GM12878 (cell line): Measurements from ENCODE around the gene PCDHGA4. TPM values are rescaled to one million over a fixed set of nuclear protein-coding genes. Genes with fewer than 3 reads are reported as not detected.

Source experiments
- ATAC-seq: fragments of 200-7000 bp; cut with Tn5 transposase; 3 replicates; pipeline ENCODE4 v1.9.1; 2020; ENCODE audit warnings: mild to moderate bottlenecking, moderate library complexity
- BruUV-seq: library from RNA; stranded (reverse); fragments of 400-500 nt; replicated peaks from 2 replicates; lab custom pipeline; 2021; lab: Mats Ljungman, UMichigan
- CTCF ChIA-PET: fragments of 300-600 bp; sonication (Branson Sonifier 250); formaldehyde crosslinking; extraction: SDS; loops from one replicate; lab custom pipeline; 2021; ENCODE audit warnings: inconsistent platforms; lab: Yijun Ruan, JAX
- POLR2A ChIA-PET: fragments of 350-600 bp; formaldehyde crosslinking; extraction: SDS; loops from one replicate; lab custom pipeline; 2021; ENCODE audit warnings: inconsistent platforms; lab: Charles Lee
- RAD21 ChIA-PET: fragments of 300-600 bp; sonication (Branson Sonifier 250); formaldehyde crosslinking; loops from one replicate; lab custom pipeline; 2023; ENCODE audit warnings: antibody characterized with exemption; ENCODE audit not compliant: unreplicated experiment; lab: Charles Lee
- SMC1A ChIA-PET: fragments of 300-600 bp; sonication (Branson Sonifier 250); formaldehyde crosslinking; loops from one replicate; lab custom pipeline; 2023; ENCODE audit not compliant: unreplicated experiment, uncharacterized antibody; lab: Charles Lee
- DNase-seq: peaks from one replicate; pipeline ENCODE4 v3.0.0-alpha.2; 2011; ENCODE audit warnings: low read depth, low spot score
- FAIRE-seq: peaks from 3 replicates; lab custom pipeline; 2011; peaks lifted over from hg19 to GRCh38; lab: Jason Lieb, UNC
- H2AFZ ChIP-seq: 2 replicates; pipeline ENCODE4 v1.6.0; 2011; ENCODE audit warnings: low read depth, low read length, control low read depth; ENCODE audit not compliant: control insufficient read depth
- H3K27ac ChIP-seq: 2 replicates; pipeline ENCODE4 v1.5.1; 2011; ENCODE audit warnings: control low read depth; ENCODE audit not compliant: control insufficient read depth, insufficient read depth
- H3K27me3 ChIP-seq, 2 experiments: replicated peaks in 1 of 2; 2 replicates each; pipeline versions ENCODE4 v1.6.0 to v1.6.1; 2011; ENCODE audit warnings: low read length in 1 of 2; ENCODE audit not compliant: control insufficient read depth in 2 of 2, insufficient read depth in 2 of 2
- H3K36me3 ChIP-seq, 2 experiments: 2 replicates each; pipeline ENCODE4 v1.5.1; 2011; ENCODE audit warnings: low read length in 1 of 2; ENCODE audit not compliant: control insufficient read depth in 2 of 2, insufficient read depth in 2 of 2
- H3K4me1 ChIP-seq: 2 replicates; pipeline ENCODE4 v1.6.1; 2011; ENCODE audit warnings: mild to moderate bottlenecking, low read length, moderate library complexity, mixed read lengths; ENCODE audit not compliant: control insufficient read depth, insufficient read depth
- H3K4me2 ChIP-seq: 2 replicates; pipeline ENCODE4 v1.6.0; 2011; ENCODE audit warnings: control low read depth; ENCODE audit not compliant: control insufficient read depth, insufficient read depth
- H3K4me3 ChIP-seq: fragments of 200-600 bp; sonication (generic); 2 replicates; pipeline ENCODE4 v1.5.1; 2016
- H3K79me2 ChIP-seq: 2 replicates; pipeline ENCODE4 v1.6.0; 2011; ENCODE audit warnings: low read length; ENCODE audit not compliant: control insufficient read depth, insufficient read depth
- H3K9ac ChIP-seq: 2 replicates; pipeline ENCODE4 v1.8.0; 2011; ENCODE audit warnings: low read length, control low read depth, mixed read lengths; ENCODE audit not compliant: control insufficient read depth, insufficient read depth
- H3K9me3 ChIP-seq: replicated peaks from 3 replicates; pipeline ENCODE4 v1.5.1; 2011; ENCODE audit warnings: mild to moderate bottlenecking, low read length; ENCODE audit not compliant: control insufficient read depth, insufficient read depth
- H4K20me1 ChIP-seq: 2 replicates; pipeline ENCODE4 v1.6.0; 2011; ENCODE audit not compliant: control insufficient read depth, insufficient read depth
- CTCF ChIP-seq, 3 experiments: IDR thresholded peaks in 2 of 3; conservative IDR thresholded peaks in 1 of 3; 2 replicates each; pipeline ENCODE4 v1.5.1; 2011; ENCODE audit warnings: low read depth in 3 of 3, low read length in 3 of 3, mild to moderate bottlenecking in 3 of 3, control low read depth in 2 of 3, moderate library complexity in 2 of 3, inconsistent platforms in 1 of 3, mixed read lengths in 1 of 3; ENCODE audit not compliant: control insufficient read depth in 2 of 3, insufficient read depth in 1 of 3; ENCODE audit errors: extremely low read depth in 1 of 3
- PBX3 ChIP-seq: IDR thresholded peaks from 2 replicates; pipeline ENCODE4 v1.6.1; 2011; ENCODE audit warnings: mild to moderate bottlenecking, low read depth, low read length, moderate library complexity; ENCODE audit not compliant: insufficient replicate concordance
- RAD21 ChIP-seq: IDR thresholded peaks from 2 replicates; pipeline ENCODE4 v1.6.1; 2011; ENCODE audit warnings: mild to moderate bottlenecking, low read depth, low read length, moderate library complexity; ENCODE audit not compliant: insufficient read depth
- SMC3 ChIP-seq: IDR thresholded peaks from 2 replicates; pipeline ENCODE4 v1.6.1; 2011; ENCODE audit warnings: low read length, improper control_type of control experiment, borderline replicate concordance
- TCF3 ChIP-seq: IDR thresholded peaks from 2 replicates; pipeline ENCODE4 v1.6.1; 2012; ENCODE audit warnings: low read depth, mild to moderate bottlenecking, low read length, borderline replicate concordance; ENCODE audit not compliant: insufficient read depth
- ZSCAN29 ChIP-seq: fragments of 450-650 bp; IDR thresholded peaks from 2 replicates; pipeline ENCODE4 v1.6.1; 2017; ENCODE audit warnings: mild to moderate bottlenecking, moderate library complexity
- WGBS: methylation state at CpG from one replicate; pipeline ENCODE4 v1.1.6; 2016; ENCODE audit warnings: low lambda C conversion rate; ENCODE audit not compliant: insufficient replicate concordance, insufficient coverage; ENCODE audit errors: missing lambda C conversion rate; 5-methylcytosine and 5-hydroxymethylcytosine counted together
- in situ Hi-C: fragments of 300-500 bp; cut with MboI; formaldehyde crosslinking; loops from 9 replicates; pipeline ENCODE4 v1.14.3; 2018; ENCODE audit warnings: mixed read lengths
- intact Hi-C: fragments of 100-400 bp; cut with micrococcal nuclease; formaldehyde crosslinking; loops from one replicate; pipeline ENCODE4 v1.14.2; 2022; ENCODE audit not compliant: unreplicated experiment
- polyA plus RNA-seq, 11 experiments: library from polyadenylated mRNA; depleted of rRNA in 4 of 11; unstranded in 6 of 11; stranded (reverse) in 5 of 11; fragments of >200 nt; fragmentation: Nextera tagmentation in 4 of 11; fragmentation: Illumina TruSeq in 1 of 11; extraction: Ambion mirVana in 4 of 11; extraction: Trizol in 1 of 11; gene quantifications; 1 replicate in 1 of 11; 2 replicates in 10 of 11; pipeline versions ENCODE4 v1.2.1 to v1.2.3, GENCODE V29; 2011 to 2016; ENCODE audit warnings: inconsistent platforms in 2 of 11, missing spikeins in 2 of 11, low read depth in 1 of 11
- total RNA-seq, 4 experiments: library from RNA; depleted of rRNA in 3 of 4; stranded (reverse); fragments of >200 nt in 3 of 4; fragmentation: Illumina TruSeq in 1 of 4; extraction: Trizol in 1 of 4; gene quantifications; 2 replicates each; pipeline versions ENCODE4 v1.2.1 to v1.2.3, GENCODE V29; 2013 to 2021

PCDHGA4 gene
- total and polyA plus RNA-seq, 10 of the 15 experiments (the other 5 are each of a cell fraction or from before 2014, with no cell fraction given): 0.09 to 0.17 (median 0.13) TPM; not detected in 3

GRCh38 chr5:141369994-141370848 lies 15.4 kb downstream of the PCDHGA4 start, which contains the start of gene PCDHGB3:
TSS of gene PCDHGB3 (plus strand) at chr5:141370242. CDS start at chr5:141370395, 153 bp downstream.
- no peak for DNase-seq
- H3K4me3 ChIP-seq: 0 out of 2 replicates have a peak within 1 kb of the TSS, but pooled peaks have one; percentile 18
- 13% methylated on average over 32 of the region's 32 CpGs for WGBS
- H3K27me3 ChIP-seq: no peaks in the 10 kb centered on the region; a peak in 1 of 4 replicates
- intact Hi-C loops (no loop called here), in situ Hi-C loops (no loop called here)
- TF ChIP-seq ZSCAN29 (peak; percentile 79; the same call in 1 of the 2 replicates), SMC3 (peak; percentile 30; the same call in 1 of the 2 replicates), PBX3 (no peak), TCF3 (no peak), CTCF (IDR thresholded peaks at IDR 0.05 in 2 of 3, conservative IDR thresholded peaks at IDR 0.05 in 1 of 3; ENCODE audit: control insufficient read depth in 2 of 3, extremely low read depth in 1 of 3, insufficient read depth in 1 of 3, low read depth in 3 of 3, low read length in 3 of 3) (peak; percentile 38 to 72 (median 43)), RAD21 (0 out of 2 replicates have a peak, but pooled peaks have one; percentile 1)
- no peaks in the 10 kb centered on the region for H3K36me3 ChIP-seq
- no peak for FAIRE-seq
- peak within 1 kb of the TSS; percentile 75 for H2AFZ ChIP-seq
- no peak within 1 kb of the TSS for H3K27ac ChIP-seq
- no peak within 1 kb of the TSS for H3K9ac ChIP-seq
- H3K4me1 ChIP-seq: no peaks in the 10 kb centered on the region
- ChIA-PET POLR2A (interaction anchor here (1.8 kb wide), 1 partner anchor 50 kb away, joined by 7 read pairs; the partner anchor contains the start of gene TAF7), RAD21 (interaction anchor here (0.6 to 2.4 kb wide), 15 partner anchors 12 to 220 kb away, joined by 3 to 24 read pairs (median 4); partner anchors contain the start of genes PCDHGA10, PCDHGA11, PCDHGA12 and PCDHGC3), SMC1A (interaction anchor here (0.6 to 2.6 kb wide), 20 partner anchors 33 to 628 kb away, joined by 3 to 17 read pairs (median 4); partner anchors contain the start of genes PCDHGA10, PCDHGA11, PCDHGA12 and PCDHGC3), CTCF (interaction anchor here (0.6 to 3.2 kb wide), 34 partner anchors 10 to 196 kb away, joined by 3 to 40 read pairs (median 5); partner anchors contain the start of genes PCDHGA10, PCDHGA11, PCDHGA12 and PCDHGB5)
- no peaks in the 10 kb centered on the region for H3K79me2 ChIP-seq
- peak; percentile 96 for ATAC-seq
- H3K9me3 ChIP-seq: peaks cover 25% of the 10 kb centered on the region; the same call in 2 of the 3 replicates
- H3K4me2 ChIP-seq: 0 out of 2 replicates have a peak within 1 kb of the TSS, but pooled peaks have one; percentile 17
- no TSS peak for BruUV-seq
- H4K20me1 ChIP-seq: no peaks in the 10 kb centered on the region
